HG03575 (cell line): ENCODE data around the gene MICAL2.

Source experiments
- ATAC-seq: cut with Tn5 transposase; IDR thresholded peaks from one replicate; pipeline ENCODE4 v1.9.1; 2021; ENCODE audit not compliant: unreplicated experiment, insufficient number of reproducible peaks, low FRiP score; ENCODE audit errors: extremely low read depth

Gene MICAL2

DNA sequence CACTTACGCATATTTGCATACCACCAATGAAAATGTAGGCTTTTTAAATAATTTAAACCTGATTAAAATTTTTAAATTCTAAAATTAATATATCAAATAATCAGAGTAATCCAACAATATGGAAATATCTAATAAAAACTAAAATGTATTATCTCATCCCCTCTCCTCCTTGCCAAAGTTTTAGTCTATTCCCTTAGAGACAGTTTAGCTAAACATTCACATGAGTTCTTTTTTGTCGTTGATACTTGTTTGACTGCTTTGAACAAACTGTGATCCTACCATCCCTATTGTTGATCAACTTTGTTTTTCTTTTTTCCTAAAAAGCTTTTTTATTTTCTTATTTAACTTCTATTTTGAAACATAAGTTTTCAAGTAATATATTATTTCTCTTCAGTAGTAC, 185.6 kb downstream of the MICAL2 start:
- ATAC-seq, result no peak

- no peak for ATAC-seq
Measured at GRCh38 chr11:12298610-12299009, 188.2 kb downstream of the MICAL2 start.

DNA sequence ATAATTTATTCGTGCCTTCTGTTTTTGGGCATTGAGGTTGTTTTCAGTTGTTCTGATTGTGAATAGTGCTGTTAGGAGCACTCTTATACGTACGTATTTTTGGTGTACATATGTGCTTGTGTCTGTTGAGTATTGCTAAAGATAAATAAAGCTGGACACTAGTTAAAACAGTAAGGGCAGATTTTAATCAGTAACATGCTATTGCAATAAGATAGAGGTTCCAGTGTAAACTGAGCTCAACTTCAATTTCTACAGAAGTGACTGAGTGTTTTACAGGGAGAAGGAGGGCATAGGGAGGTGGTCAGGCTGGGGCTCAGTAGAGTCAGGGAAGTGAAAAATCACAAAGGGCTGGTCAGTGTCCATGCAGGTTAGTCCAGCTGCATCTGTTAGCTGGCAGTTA, 191.0 kb downstream of the MICAL2 start:
- no peak for ATAC-seq

GRCh38 chr11:12303421-12304149, 193.2 kb downstream of the MICAL2 start:
- no peak for ATAC-seq

DNA sequence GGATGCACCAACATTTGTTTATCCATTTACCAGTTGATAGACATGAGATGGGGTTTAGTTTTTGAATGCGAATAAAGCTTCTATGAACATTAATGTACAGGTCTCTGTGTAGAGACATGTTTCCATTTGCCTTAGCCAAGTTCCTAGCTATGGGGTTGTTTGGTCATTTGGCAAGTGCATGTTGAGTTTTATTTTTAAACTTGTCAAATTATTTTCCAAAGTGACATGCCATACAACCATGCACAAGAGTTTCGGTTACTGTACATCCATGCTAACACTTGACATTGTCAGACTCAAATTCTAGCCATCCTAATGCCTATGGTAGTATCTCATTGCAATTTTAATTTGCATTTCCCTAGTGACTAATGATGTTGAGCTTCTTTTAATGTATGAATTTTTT, 196.4 kb downstream of the MICAL2 start:
- no peak for ATAC-seq

DNA sequence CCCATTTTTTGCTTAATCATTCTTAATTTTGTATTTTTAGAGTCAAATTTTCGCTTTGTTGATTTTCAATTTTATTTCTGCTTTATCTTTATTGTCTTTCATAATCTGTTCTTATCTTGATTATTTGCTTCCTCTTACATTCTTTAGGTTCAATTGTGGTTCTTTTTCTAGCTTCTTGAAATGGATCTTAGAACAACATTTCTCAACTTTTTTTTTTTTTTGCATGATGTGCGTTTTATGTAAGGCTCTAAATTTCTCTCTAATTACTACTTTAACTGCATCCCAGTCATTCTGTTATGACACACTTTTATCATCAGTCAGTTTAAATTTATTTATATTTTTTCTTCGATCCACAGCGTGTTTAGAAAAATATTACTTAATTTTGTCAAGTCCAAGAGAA, 201.7 kb downstream of the MICAL2 start:
- no peak for ATAC-seq
